ENCODE results near the gene APBB3.

- TF ChIP-seq, protein P1, sequence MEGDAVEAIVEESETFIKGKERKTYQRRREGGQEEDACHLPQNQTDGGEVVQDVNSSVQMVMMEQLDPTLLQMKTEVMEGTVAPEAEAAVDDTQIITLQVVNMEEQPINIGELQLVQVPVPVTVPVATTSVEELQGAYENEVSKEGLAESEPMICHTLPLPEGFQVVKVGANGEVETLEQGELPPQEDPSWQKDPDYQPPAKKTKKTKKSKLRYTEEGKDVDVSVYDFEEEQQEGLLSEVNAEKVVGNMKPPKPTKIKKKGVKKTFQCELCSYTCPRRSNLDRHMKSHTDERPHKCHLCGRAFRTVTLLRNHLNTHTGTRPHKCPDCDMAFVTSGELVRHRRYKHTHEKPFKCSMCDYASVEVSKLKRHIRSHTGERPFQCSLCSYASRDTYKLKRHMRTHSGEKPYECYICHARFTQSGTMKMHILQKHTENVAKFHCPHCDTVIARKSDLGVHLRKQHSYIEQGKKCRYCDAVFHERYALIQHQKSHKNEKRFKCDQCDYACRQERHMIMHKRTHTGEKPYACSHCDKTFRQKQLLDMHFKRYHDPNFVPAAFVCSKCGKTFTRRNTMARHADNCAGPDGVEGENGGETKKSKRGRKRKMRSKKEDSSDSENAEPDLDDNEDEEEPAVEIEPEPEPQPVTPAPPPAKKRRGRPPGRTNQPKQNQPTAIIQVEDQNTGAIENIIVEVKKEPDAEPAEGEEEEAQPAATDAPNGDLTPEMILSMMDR (IDR thresholded peaks at IDR 0.05; ENCODE audit: insufficient read depth, low read length, poor library complexity, severe bottlenecking) = no peak
- TF ChIP-seq EZH2phosphoT487 (conservative IDR thresholded peaks at IDR 0.05; ENCODE audit: low read length) = no peak
Measured at GRCh38 chr5:140570058-140570457, 5.7 kb upstream of the APBB3 start.
